IPS-20b (cell line): ENCODE data around the gene SREBF2.

Experiments
- H3K27ac ChIP-seq: one replicate; pipeline ENCODE4 v1.5.1; 2013; ENCODE audit warnings: low read length
- H3K27me3 ChIP-seq: 2 replicates; pipeline ENCODE4 v1.6.1; 2013; ENCODE audit warnings: mild to moderate bottlenecking, low read length, inconsistent platforms; ENCODE audit not compliant: insufficient read depth
- H3K36me3 ChIP-seq: 2 replicates; pipeline ENCODE4 v1.6.1; 2013; ENCODE audit warnings: low read depth, mild to moderate bottlenecking, inconsistent platforms, low read length, moderate library complexity; ENCODE audit not compliant: insufficient read depth
- H3K4me1 ChIP-seq: 2 replicates; pipeline ENCODE4 v1.6.1; 2013; ENCODE audit warnings: mild to moderate bottlenecking, control low read depth, inconsistent platforms, low read length, moderate library complexity; ENCODE audit not compliant: insufficient read depth
- H3K4me3 ChIP-seq: 2 replicates; pipeline ENCODE4 v1.5.1; 2013; ENCODE audit warnings: mild to moderate bottlenecking, low read length, inconsistent platforms
- H3K9ac ChIP-seq: 2 replicates; pipeline ENCODE4 v1.6.1; 2013; ENCODE audit warnings: low read depth, mild to moderate bottlenecking, inconsistent platforms, low read length, moderate library complexity
- H3K9me3 ChIP-seq: 2 replicates; pipeline ENCODE4 v1.6.1; 2013; ENCODE audit warnings: mild to moderate bottlenecking, low read depth, low read length, inconsistent platforms; ENCODE audit not compliant: insufficient read depth

SREBF2 gene

GRCh38 chr22:41845380-41846267 lies 12.7 kb downstream of the SREBF2 start:
- Histone ChIP-seq H3K9ac (0 out of 2 replicates have a peak overlapping the region, but pooled peaks have one; percentile 5), H3K4me1 (peaks cover 31% of the 10 kb centered on the region), H3K36me3 (peaks cover 28% of the 10 kb centered on the region), H3K9me3 (no peaks in the 10 kb centered on the region), H3K27me3 (no peaks in the 10 kb centered on the region), H3K27ac (no peak overlapping the region), H3K4me3 (no peak overlapping the region)

GRCh38 chr22:41846268-41846987 lies 13.5 kb downstream of the SREBF2 start:
- Histone ChIP-seq H3K4me1 (peaks cover 29% of the 10 kb centered on the region), H3K27ac (no peak overlapping the region), H3K36me3 (peaks cover 20% of the 10 kb centered on the region), H3K27me3 (no peaks in the 10 kb centered on the region), H3K9me3 (no peaks in the 10 kb centered on the region), H3K4me3 (no peak overlapping the region), H3K9ac (peak overlapping the region; percentile 5; the same call in 1 of the 2 replicates)

GRCh38 chr22:41847300-41847699 lies 14.4 kb downstream of the SREBF2 start:
- H3K27ac ChIP-seq, result no peak overlapping the region
- H3K9me3 ChIP-seq, result no peaks in the 10 kb centered on the region
- no peak overlapping the region for H3K4me3 ChIP-seq
- H3K27me3 ChIP-seq, result no peaks in the 10 kb centered on the region
- H3K9ac ChIP-seq, result no peak overlapping the region; the same call in 1 of the 2 replicates
- peaks cover 29% of the 10 kb centered on the region for H3K4me1 ChIP-seq
- H3K36me3 ChIP-seq, result peaks cover 12% of the 10 kb centered on the region

GRCh38 chr22:41848468-41848867 lies 15.6 kb downstream of the SREBF2 start:
- no peak overlapping the region for H3K27ac ChIP-seq
- no peak overlapping the region for H3K9ac ChIP-seq
- H3K36me3 ChIP-seq, result peaks cover 1% of the 10 kb centered on the region
- H3K9me3 ChIP-seq, result no peaks in the 10 kb centered on the region
- no peaks in the 10 kb centered on the region for H3K27me3 ChIP-seq
- H3K4me3 ChIP-seq, result no peak overlapping the region
- peaks cover 29% of the 10 kb centered on the region for H3K4me1 ChIP-seq

GRCh38 chr22:41856469-41856868 lies 23.6 kb downstream of the SREBF2 start:
- Histone ChIP-seq H3K36me3 (peaks cover 11% of the 10 kb centered on the region; the same call in 1 of the 2 replicates), H3K9me3 (no peaks in the 10 kb centered on the region), H3K9ac (no peak overlapping the region), H3K4me3 (no peak overlapping the region), H3K4me1 (peaks cover 4% of the 10 kb centered on the region; the same call in 1 of the 2 replicates), H3K27ac (no peak overlapping the region), H3K27me3 (no peaks in the 10 kb centered on the region)

- Histone ChIP-seq H3K4me1 (peaks cover 4% of the 10 kb centered on the region; the same call in 1 of the 2 replicates), H3K27ac (no peak overlapping the region), H3K9ac (no peak overlapping the region), H3K36me3 (peaks cover 11% of the 10 kb centered on the region; the same call in 1 of the 2 replicates), H3K4me3 (no peak overlapping the region), H3K27me3 (no peaks in the 10 kb centered on the region), H3K9me3 (no peaks in the 10 kb centered on the region)
Observed at GRCh38 chr22:41857155-41857859, 24.4 kb downstream of the SREBF2 start.

GRCh38 chr22:41857860-41858199 lies 24.9 kb downstream of the SREBF2 start:
- no peak overlapping the region for H3K9ac ChIP-seq
- H3K4me3 ChIP-seq, result no peak overlapping the region
- H3K36me3 ChIP-seq, result peaks cover 11% of the 10 kb centered on the region; the same call in 1 of the 2 replicates
- no peaks in the 10 kb centered on the region for H3K9me3 ChIP-seq
- H3K27me3 ChIP-seq, result no peaks in the 10 kb centered on the region
- no peak overlapping the region for H3K27ac ChIP-seq
- H3K4me1 ChIP-seq, result peaks cover 4% of the 10 kb centered on the region; the same call in 1 of the 2 replicates

- no peaks in the 10 kb centered on the region for H3K9me3 ChIP-seq
- H3K9ac ChIP-seq, result no peak overlapping the region
- H3K4me3 ChIP-seq, result no peak overlapping the region
- H3K27me3 ChIP-seq, result no peaks in the 10 kb centered on the region
- H3K4me1 ChIP-seq, result peaks cover 7% of the 10 kb centered on the region; the same call in 1 of the 2 replicates
- peaks cover 17% of the 10 kb centered on the region for H3K36me3 ChIP-seq
- no peak overlapping the region for H3K27ac ChIP-seq
Observed at GRCh38 chr22:41862160-41862529, 29.2 kb downstream of the SREBF2 start.

GRCh38 chr22:41862530-41863266 lies 29.8 kb downstream of the SREBF2 start:
- peaks cover 20% of the 10 kb centered on the region for H3K36me3 ChIP-seq
- H3K4me1 ChIP-seq, result peaks cover 4% of the 10 kb centered on the region; the same call in 1 of the 2 replicates
- H3K4me3 ChIP-seq, result no peak overlapping the region
- no peaks in the 10 kb centered on the region for H3K9me3 ChIP-seq
- H3K27me3 ChIP-seq, result no peaks in the 10 kb centered on the region
- H3K9ac ChIP-seq, result no peak overlapping the region
- no peak overlapping the region for H3K27ac ChIP-seq

- no peak overlapping the region for H3K4me3 ChIP-seq
- H3K4me1 ChIP-seq, result peaks cover 4% of the 10 kb centered on the region; the same call in 1 of the 2 replicates
- H3K36me3 ChIP-seq, result peaks cover 22% of the 10 kb centered on the region
- H3K27ac ChIP-seq, result no peak overlapping the region
- H3K9me3 ChIP-seq, result no peaks in the 10 kb centered on the region
- H3K9ac ChIP-seq, result no peak overlapping the region
- H3K27me3 ChIP-seq, result no peaks in the 10 kb centered on the region
Observed at GRCh38 chr22:41863472-41863871, 30.6 kb downstream of the SREBF2 start.

- no peak overlapping the region for H3K9ac ChIP-seq
- no peak overlapping the region for H3K27ac ChIP-seq
- no peak overlapping the region for H3K4me3 ChIP-seq
- peaks cover 65% of the 10 kb centered on the region for H3K36me3 ChIP-seq
- H3K9me3 ChIP-seq, result no peaks in the 10 kb centered on the region
- H3K4me1 ChIP-seq, result peaks cover under 1% of the 10 kb centered on the region; the same call in 1 of the 2 replicates
- no peaks in the 10 kb centered on the region for H3K27me3 ChIP-seq
Observed at GRCh38 chr22:41868556-41868955, 35.7 kb downstream of the SREBF2 start.
